ENCODE measurements around the gene TNNC1. TPM values are rescaled to one million over a fixed set of nuclear protein-coding genes. Genes with fewer than 3 reads are reported as not detected.

Gene TNNC1
- total and polyA plus RNA-seq, 10 of the 15 experiments (the other 5 are each of a cell fraction or from before 2014, with no cell fraction given) = 0.13 to 1.3 (median 0.53) TPM; not detected in 2

DNA sequence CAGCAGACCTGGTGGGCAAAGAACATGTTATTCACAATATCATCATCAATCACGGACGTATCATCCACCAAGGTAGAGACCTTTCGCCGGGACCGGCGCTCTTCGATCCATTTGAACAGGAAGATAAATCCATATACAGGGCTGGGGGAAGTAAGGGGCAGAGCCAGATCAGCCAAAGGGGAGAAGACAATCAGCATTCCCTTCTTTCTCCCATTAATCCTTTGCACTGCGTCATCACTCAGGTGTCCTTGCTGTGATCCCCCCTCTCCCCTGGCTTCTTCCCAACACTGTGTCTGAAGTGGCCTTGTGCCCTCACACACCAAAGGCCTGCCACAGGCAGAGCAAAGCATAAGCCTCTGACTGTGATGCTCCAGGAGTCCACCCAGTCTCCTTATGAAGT is 45.4 kb downstream of the TNNC1 start:
- Histone ChIP-seq H3K27ac (ENCODE audit: control insufficient read depth, insufficient read depth) (no peak overlapping the region), H3K79me2 (ENCODE audit: control insufficient read depth, insufficient read depth, low read length) (peaks cover 27% of the 10 kb centered on the region), H2AFZ (ENCODE audit: control insufficient read depth, low read depth, low read length) (no peak overlapping the region), H3K9me3 (replicated peaks; ENCODE audit: control insufficient read depth, insufficient read depth, low read length) (no peaks in the 10 kb centered on the region), H3K36me3 (ENCODE audit: control insufficient read depth in 2 of 2, insufficient read depth in 2 of 2, low read length in 1 of 2) (peaks cover 9 to 21% of the 10 kb centered on the region in 2 experiments), H3K4me1 (ENCODE audit: control insufficient read depth, insufficient read depth, low read length) (peaks cover 16% of the 10 kb centered on the region), H3K4me3 (peak overlapping the region; percentile 99), H3K9ac (ENCODE audit: control insufficient read depth, insufficient read depth, low read length) (peak overlapping the region; percentile 98; the same call in 1 of the 2 replicates), H3K27me3 (replicated peaks in 1 of 2; ENCODE audit: control insufficient read depth in 2 of 2, insufficient read depth in 2 of 2, low read length in 1 of 2) (no peaks in the 10 kb centered on the region), H3K4me2 (ENCODE audit: control insufficient read depth, insufficient read depth) (peak overlapping the region; percentile 90), H4K20me1 (ENCODE audit: control insufficient read depth, insufficient read depth) (no peaks in the 10 kb centered on the region)
- ChIA-PET RAD21 (ENCODE audit: unreplicated experiment) (no interaction called here), SMC1A (ENCODE audit: uncharacterized antibody, unreplicated experiment) (no interaction called here), POLR2A (no interaction called here), CTCF (interaction anchor here (0.6 kb wide), 1 partner anchor 188 kb away, joined by 3 read pairs; no protein-coding TSS in a partner anchor)
- intact Hi-C loops (cut with micrococcal nuclease; ENCODE audit: unreplicated experiment) (no loop called here), in situ Hi-C loops (cut with MboI) (no loop called here)
- TF ChIP-seq NR2C1 (IDR thresholded peaks at IDR 0.05) = no peak
- TF ChIP-seq SMC3 (IDR thresholded peaks at IDR 0.05; ENCODE audit: borderline replicate concordance, low read length) = no peak
- TF ChIP-seq, protein P1, sequence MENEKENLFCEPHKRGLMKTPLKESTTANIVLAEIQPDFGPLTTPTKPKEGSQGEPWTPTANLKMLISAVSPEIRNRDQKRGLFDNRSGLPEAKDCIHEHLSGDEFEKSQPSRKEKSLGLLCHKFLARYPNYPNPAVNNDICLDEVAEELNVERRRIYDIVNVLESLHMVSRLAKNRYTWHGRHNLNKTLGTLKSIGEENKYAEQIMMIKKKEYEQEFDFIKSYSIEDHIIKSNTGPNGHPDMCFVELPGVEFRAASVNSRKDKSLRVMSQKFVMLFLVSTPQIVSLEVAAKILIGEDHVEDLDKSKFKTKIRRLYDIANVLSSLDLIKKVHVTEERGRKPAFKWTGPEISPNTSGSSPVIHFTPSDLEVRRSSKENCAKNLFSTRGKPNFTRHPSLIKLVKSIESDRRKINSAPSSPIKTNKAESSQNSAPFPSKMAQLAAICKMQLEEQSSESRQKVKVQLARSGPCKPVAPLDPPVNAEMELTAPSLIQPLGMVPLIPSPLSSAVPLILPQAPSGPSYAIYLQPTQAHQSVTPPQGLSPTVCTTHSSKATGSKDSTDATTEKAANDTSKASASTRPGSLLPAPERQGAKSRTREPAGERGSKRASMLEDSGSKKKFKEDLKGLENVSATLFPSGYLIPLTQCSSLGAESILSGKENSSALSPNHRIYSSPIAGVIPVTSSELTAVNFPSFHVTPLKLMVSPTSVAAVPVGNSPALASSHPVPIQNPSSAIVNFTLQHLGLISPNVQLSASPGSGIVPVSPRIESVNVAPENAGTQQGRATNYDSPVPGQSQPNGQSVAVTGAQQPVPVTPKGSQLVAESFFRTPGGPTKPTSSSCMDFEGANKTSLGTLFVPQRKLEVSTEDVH (IDR thresholded peaks at IDR 0.05; ENCODE audit: low read depth, partially characterized antibody) = no peak
- no peak for TF ChIP-seq RB1 (IDR thresholded peaks at IDR 0.05; ENCODE audit: borderline replicate concordance)
- TF ChIP-seq, protein P2, sequence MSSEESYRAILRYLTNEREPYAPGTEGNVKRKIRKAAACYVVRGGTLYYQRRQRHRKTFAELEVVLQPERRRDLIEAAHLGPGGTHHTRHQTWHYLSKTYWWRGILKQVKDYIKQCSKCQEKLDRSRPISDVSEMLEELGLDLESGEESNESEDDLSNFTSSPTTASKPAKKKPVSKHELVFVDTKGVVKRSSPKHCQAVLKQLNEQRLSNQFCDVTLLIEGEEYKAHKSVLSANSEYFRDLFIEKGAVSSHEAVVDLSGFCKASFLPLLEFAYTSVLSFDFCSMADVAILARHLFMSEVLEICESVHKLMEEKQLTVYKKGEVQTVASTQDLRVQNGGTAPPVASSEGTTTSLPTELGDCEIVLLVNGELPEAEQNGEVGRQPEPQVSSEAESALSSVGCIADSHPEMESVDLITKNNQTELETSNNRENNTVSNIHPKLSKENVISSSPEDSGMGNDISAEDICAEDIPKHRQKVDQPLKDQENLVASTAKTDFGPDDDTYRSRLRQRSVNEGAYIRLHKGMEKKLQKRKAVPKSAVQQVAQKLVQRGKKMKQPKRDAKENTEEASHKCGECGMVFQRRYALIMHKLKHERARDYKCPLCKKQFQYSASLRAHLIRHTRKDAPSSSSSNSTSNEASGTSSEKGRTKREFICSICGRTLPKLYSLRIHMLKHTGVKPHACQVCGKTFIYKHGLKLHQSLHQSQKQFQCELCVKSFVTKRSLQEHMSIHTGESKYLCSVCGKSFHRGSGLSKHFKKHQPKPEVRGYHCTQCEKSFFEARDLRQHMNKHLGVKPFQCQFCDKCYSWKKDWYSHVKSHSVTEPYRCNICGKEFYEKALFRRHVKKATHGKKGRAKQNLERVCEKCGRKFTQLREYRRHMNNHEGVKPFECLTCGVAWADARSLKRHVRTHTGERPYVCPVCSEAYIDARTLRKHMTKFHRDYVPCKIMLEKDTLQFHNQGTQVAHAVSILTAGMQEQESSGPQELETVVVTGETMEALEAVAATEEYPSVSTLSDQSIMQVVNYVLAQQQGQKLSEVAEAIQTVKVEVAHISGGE (CRISPR knock-in tag; IDR thresholded peaks at IDR 0.05) = no peak
- TF ChIP-seq, protein P3, sequence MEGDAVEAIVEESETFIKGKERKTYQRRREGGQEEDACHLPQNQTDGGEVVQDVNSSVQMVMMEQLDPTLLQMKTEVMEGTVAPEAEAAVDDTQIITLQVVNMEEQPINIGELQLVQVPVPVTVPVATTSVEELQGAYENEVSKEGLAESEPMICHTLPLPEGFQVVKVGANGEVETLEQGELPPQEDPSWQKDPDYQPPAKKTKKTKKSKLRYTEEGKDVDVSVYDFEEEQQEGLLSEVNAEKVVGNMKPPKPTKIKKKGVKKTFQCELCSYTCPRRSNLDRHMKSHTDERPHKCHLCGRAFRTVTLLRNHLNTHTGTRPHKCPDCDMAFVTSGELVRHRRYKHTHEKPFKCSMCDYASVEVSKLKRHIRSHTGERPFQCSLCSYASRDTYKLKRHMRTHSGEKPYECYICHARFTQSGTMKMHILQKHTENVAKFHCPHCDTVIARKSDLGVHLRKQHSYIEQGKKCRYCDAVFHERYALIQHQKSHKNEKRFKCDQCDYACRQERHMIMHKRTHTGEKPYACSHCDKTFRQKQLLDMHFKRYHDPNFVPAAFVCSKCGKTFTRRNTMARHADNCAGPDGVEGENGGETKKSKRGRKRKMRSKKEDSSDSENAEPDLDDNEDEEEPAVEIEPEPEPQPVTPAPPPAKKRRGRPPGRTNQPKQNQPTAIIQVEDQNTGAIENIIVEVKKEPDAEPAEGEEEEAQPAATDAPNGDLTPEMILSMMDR (IDR thresholded peaks at IDR 0.05 in 2 of 3, conservative IDR thresholded peaks at IDR 0.05 in 1 of 3; ENCODE audit: control insufficient read depth in 2 of 3, extremely low read depth in 1 of 3, insufficient read depth in 1 of 3, low read depth in 3 of 3, low read length in 3 of 3) = no peak
- TF ChIP-seq CREM (IDR thresholded peaks at IDR 0.05; ENCODE audit: low read depth) = no peak
- TF ChIP-seq KAT2A (conservative IDR thresholded peaks at IDR 0.05; ENCODE audit: control insufficient read depth, low read depth, low read length) = no peak
- no peak for TF ChIP-seq ZZZ3 (IDR thresholded peaks at IDR 0.05; ENCODE audit: control insufficient read depth, insufficient read length, low read depth)
- TF ChIP-seq, protein P4, sequence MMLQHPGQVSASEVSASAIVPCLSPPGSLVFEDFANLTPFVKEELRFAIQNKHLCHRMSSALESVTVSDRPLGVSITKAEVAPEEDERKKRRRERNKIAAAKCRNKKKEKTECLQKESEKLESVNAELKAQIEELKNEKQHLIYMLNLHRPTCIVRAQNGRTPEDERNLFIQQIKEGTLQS (IDR thresholded peaks at IDR 0.05; ENCODE audit: borderline replicate concordance, extremely low read depth, low read depth, low read length) = no peak
- TF ChIP-seq CHD4 (IDR thresholded peaks at IDR 0.05) = no peak
- TF ChIP-seq ZNF24 (IDR thresholded peaks at IDR 0.05) = no peak
- TF ChIP-seq ASH2L (IDR thresholded peaks at IDR 0.05; ENCODE audit: borderline replicate concordance, low read depth) = no peak
- DNase-seq (ENCODE audit: low read depth, low spot score) (no peak), FAIRE-seq (no peak), ATAC-seq (no peak)
- BruUV-seq (replicated peaks) = no TSS peak
- 90% methylated on average over 8 of the region's 8 CpGs for WGBS (ENCODE audit: insufficient coverage, insufficient replicate concordance, low lambda C conversion rate, missing lambda C conversion rate)
